GM18861 (cell line): Measurements from ENCODE around the gene GRIK2.
A peak's percentile ranks its signal among the peaks of the same experiment; 100 is the strongest.

Source experiments
- ATAC-seq: cut with Tn5 transposase; IDR thresholded peaks from one replicate; pipeline ENCODE4 v1.9.1; 2021; ENCODE audit not compliant: unreplicated experiment

GRIK2 gene

DNA sequence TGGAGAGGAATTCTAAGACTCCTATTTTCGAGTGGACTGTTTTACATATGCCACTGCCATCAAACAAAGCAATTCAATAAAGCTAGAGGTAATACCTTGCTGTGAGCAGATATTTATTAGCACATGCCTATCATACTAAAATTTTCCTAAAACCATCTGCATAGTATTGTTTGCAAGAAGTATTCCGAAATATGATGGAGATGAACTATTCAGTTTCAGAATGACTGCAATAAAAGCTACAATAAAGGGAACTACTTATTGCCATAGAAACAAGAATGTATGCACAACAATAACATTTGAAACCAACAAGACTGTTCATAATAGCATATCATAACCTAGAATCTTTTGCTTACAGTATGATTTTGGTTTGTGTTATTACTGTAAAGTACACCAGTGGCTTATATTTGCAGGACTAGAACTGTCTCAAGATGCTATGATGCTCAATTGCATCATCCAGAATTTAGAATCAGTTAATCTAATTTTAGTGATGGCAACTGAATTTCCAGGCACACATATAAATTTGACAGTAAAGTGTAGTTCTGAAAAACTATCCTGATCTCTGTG lies 144.3 kb downstream of the GRIK2 start:
- no peak for ATAC-seq

DNA sequence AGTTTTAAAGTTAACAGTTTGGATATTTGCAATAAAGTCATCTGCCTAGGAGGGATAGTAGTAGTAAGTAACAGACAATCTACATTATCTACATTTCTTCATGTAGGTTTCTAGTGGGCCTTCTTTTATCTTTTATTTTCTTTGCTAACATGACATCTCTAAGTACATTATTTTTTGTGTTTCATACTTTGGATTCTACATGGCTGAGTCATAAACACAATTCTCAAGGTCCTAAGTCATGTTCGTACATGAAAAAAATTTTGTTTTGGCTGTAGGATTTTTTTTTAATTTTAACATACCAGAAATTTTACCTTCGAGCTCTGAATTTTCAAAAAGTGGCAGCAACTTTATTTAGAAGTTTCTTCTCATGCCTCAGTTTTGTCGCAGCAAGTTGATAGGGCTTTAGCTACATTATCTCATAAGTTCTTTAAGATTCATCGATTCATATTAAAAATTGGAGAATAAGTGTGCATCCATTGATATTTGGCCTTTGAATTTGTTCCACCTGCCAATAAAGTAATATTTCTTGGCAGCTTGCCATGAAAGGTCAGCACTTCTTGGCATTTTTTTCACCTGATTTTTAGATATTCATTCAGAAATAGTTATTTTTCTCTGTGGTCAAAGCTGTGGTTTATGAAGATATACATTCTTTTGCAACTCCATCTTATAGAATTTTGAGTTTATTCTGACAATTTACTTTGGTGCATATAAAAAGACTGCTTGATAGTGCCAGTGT lies 146.2 kb downstream of the GRIK2 start:
- no peak for ATAC-seq

DNA sequence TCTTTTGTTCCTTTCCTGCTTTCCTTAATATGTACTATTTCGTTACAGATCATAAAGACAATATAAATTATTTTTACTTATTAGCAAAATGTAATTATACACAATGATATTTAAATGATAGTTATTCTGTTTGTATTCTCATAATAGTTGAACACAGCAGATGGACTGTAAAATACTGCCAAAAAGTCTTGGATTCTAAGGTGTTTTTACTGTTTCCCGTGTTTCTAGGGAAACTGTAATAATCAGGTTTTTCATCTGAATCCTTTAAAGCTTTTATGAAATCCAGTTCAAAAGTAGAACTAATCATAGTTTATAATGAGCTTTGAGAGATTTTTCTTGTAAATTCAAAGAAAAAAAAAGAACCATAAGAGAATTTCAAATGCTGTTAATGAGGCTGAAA lies 148.4 kb downstream of the GRIK2 start:
- ATAC-seq = no peak

DNA sequence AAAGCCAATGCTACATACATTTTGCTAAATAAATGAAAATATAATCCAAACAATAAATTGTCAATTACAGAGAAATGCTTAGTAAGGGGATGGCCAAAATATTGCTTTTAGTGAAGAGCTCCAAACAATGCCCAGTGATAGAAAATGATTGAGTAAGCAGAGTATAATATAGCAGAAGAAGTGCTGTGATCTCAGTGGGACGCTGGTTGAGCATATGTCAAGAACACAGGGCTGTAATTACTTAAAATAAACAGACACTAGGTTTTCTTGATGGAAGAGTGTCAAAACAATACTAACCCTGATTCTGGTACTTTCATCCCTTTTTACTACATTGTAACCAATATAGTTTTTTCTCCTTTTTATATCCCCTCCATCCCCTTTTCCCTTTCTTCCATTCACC lies 150.3 kb downstream of the GRIK2 start:
- ATAC-seq = no peak

DNA sequence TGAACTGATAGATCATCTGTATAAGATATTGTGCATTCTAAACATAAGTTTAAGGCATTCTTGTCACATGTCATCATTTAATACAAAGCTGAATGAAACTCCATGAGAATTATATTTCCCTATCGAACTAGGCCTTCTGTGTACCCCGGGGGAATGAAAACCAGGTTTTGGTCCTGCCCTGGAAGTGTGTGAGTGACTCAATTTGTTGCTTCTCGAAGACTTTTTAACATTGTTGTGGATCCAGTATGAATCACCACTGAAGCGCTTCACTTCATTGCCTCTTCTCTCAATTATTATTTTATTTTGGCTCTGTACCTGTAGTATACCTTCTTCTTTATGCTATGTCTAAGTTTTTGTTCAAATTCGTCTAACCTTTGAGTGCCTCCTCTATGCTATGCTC lies 150.8 kb downstream of the GRIK2 start:
- ATAC-seq = no peak

DNA sequence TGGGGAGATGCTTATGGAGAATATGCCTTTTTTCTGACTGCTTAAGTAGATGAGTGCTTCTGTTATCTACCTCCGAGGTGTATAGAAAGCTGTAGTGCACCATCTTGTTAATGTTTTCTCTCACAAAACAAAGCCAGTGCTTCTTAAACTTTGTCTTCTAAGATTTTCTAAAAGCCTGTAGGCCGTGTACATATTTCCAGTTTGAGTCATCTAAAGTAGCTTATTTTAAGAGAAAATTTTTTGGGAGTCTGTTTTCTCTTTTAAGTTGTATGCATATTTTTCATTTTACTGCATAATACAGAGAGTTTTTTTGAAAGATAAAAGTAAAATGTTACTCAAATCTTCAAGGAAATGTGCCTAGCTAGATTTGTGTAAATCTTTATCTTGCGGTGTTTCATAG lies 151.7 kb downstream of the GRIK2 start:
- ATAC-seq = no peak

DNA sequence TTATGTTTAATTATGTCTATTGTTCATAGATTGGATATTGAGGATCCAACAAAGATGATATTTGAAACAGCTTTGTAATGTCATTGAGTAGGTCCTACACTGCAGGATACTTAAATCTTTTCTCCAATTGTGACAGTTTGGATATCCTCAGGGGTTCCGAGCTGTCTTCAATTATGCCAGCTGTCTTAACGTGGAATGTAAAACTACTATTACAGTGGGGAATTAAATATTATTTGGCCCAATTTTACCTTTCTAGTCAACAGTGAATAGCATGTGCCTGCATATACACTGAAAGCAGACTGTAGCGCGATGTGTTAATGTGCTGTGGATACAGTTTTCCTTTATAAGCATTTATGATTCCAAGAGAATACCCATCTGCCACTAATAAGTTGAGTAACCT lies 156.9 kb downstream of the GRIK2 start:
- no peak for ATAC-seq

DNA sequence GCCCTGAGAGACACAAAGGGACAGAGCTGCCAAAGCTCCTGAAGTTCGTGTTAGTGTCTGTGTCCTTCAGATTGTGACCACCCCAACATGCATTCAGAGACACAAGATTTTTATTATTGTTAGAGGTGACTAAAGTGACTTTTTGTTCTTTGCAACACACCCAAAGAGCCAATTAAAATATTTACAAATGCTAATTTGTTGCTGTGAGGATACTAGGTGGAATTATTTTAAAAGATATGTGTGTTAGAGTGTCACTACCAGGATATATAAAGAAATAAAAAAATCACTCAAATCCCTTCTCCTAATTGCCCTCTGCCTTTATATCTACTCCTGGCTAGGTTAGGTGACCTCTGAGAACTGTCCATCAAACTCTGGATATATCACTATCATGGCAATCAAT lies 160.7 kb downstream of the GRIK2 start:
- ATAC-seq = no peak

DNA sequence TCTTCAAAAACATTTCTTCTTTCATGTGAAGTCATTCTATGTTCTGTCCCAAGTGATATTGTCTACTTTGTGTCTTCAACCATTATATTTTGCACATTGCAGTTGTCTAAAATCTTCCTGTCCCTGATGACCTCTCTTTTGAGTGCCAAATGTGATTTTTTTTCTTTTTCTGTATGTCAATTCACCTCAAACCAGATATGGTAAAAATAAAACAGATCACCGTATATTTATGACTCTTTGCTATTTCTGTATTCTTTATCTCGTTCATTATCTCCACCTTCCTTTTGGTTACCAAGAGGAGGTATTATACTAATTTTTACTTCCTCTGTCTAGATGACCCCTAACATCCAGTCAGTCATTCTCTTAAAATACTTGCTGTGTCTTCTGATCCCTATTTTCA lies 165.2 kb downstream of the GRIK2 start:
- no peak for ATAC-seq

DNA sequence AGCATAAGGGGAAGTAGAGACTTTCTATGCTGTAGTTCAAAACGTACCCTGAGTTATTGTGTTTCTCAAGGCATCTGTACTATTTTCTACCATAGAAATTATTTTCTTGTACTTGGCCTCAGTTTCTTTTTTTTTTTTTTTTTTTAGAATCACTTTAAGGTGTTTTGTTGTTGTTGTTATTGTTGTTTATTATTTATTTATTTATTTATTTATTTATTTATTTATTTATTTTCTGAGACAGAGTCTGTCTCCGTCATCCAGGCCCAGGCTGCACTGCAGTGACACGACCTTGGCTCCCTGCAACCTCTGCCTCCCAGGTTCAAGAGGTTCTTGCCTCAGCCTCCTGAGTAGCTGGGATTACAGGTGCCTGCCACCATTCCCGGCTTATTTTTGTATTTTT lies 179.1 kb downstream of the GRIK2 start:
- ATAC-seq = no peak

DNA sequence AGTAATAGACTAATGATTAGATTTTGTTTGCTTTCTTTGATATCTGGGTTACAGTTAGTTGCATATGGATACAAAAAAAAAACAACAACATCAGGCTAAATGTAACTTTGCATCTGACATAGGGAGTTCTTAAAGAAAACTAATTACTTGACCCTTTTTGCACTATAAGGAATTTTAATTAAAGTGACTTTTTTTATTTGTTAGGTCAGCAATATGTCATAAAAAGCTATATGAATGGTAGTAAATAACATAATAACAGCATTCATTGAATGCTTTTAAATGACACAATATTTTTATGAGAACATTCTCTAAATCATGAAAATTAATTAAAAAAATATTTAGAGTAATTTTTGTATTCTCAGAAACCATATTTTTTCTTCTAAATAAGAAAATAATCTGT lies 183.6 kb downstream of the GRIK2 start:
- no peak for ATAC-seq

DNA sequence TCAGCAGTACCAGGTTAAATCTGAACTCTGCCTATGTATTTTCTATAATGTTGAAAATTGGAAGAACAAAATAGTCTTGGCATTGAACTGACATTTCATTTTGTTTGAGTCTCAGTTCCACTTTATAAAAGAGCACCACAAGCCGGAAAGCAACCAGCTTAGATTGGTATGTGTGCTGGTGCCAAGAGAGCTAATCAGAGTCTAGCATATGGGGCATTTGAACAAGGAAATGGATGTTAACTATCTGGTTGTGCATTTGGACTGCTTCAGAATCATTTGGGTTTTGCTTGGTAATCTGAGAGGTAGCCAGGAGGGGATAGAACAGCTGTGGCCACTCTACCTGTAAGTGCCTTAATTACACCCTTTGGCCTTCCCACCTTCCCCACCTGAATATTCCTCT lies 184.8 kb downstream of the GRIK2 start:
- no peak for ATAC-seq

DNA sequence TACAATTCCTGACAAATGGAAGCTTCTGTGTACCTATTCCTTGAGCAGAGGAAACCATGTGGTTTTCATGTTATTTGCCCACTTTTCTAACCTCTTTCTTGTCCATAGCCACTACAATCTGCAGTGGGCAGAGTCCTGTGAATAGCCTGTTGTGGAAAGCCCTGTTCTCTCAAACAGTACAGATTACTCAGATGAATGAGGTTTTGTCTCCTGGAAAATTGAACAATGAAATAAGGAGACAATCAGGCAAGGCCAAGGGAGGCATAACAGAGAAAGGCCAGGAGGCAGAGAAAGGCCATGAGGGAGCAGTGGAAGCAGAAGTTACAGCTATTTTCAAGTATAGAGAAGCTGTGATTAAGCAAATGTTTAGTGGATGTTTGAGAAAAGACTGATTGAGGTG lies 189.3 kb downstream of the GRIK2 start:
- ATAC-seq = no peak

DNA sequence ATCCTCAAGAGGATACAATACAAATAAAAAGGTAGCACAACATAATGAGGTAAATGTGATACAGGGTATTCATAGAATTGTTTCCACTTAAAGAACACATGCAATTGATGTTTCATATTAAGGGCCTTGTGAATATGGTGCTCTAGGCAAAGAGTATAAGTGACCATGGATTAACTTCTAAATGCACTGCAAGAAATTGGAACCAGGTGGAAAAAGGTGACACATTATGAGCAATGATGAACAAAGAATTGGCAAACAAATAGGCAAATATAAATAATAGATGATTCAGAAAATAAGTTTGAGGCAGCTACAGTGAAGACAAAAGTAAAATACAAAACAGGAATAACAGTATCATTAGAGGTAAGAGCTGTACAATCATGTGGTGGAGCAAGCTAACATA lies 192.0 kb downstream of the GRIK2 start:
- no peak for ATAC-seq

DNA sequence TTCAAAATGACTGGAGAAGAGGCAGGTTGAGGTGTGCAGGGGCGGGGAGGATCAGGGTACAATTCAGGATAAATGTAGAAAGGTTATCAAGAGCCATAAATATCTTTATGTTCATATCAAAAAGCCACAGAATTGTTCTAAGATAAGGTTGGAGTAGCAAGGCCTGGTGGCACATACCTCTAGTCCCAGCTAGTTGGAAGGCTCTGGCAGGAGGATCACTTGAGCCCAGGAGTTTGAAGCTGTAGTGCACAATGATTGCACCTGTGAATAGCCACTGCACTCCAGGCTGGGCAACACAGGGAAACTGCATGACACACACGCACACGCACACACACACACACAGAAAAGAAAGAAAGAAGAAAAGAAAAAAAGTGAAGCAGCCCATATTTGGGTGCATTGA lies 194.8 kb downstream of the GRIK2 start:
- no peak for ATAC-seq

DNA sequence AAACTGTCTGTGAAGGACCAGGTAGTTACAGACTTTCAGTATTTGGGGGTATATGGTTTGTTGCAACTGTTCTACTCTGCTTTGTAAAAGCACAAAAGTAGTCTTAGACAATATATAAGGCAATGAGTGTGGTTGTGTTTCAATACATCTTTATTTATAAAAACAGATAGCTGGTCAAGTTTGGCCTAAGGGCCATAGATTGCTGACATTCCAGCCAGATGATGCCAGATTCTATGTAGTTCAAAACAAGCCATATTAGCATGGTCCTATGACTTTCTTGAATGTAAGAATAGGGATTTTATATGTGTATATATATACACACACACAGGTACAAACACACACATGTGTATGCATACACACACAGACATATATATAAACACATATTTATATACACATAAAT lies 201.8 kb downstream of the GRIK2 start:
- ATAC-seq = no peak

DNA sequence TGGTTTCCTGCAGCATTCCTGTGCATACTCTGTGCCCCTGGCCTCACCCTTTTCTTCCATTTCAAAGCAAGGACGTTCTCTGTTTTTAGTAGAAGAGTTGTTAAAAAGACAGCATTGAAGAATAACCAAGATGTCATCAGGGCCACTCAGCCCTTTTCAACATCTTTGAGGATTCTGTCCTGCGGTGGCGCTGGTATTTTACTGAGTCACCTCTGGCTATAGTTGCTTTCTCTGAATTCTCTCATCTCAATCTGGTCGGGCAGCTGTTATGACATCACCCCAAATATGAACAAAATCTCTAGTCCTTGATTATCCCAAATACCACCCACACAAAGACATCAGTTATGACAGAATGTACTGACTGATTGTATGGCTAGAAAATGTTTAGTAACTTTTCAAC lies 204.2 kb downstream of the GRIK2 start:
- ATAC-seq = no peak

DNA sequence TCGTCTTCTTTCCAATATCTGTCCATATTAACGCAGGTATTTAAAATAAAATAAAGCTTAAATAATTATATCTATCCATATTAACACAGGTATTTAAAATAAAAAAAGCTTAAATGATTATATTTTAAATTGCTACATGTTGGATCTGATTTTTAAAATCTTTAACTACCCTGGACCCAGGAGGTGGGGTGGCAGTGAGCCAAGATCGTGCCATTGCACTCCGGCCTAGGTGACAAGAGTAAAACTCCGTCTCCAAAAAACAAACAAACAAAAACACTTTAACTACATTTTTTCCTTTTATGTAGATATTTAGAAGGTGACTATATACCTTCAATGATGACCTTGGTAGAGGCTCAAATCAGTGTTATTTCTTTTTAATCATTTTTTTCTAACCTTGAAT lies 211.9 kb downstream of the GRIK2 start:
- no peak for ATAC-seq

DNA sequence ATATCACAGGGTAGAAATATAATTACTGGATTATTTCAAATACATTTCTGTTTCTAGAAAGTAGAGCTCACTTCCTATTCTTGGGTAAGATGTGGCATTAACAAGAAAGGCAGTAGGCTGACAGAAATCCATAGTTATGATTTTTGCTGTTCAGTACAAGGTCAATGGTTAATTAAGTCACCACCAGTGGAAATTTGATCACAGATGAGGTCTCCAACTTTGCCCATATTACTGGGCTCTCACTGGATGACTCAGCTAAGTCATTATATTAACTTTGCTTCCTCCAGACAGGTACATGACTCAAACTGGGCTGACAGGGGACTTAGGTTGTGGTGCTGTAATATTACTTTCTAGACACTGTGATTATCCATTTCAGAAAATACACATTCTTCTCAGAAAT lies 212.4 kb downstream of the GRIK2 start:
- peak; percentile 84 for ATAC-seq

DNA sequence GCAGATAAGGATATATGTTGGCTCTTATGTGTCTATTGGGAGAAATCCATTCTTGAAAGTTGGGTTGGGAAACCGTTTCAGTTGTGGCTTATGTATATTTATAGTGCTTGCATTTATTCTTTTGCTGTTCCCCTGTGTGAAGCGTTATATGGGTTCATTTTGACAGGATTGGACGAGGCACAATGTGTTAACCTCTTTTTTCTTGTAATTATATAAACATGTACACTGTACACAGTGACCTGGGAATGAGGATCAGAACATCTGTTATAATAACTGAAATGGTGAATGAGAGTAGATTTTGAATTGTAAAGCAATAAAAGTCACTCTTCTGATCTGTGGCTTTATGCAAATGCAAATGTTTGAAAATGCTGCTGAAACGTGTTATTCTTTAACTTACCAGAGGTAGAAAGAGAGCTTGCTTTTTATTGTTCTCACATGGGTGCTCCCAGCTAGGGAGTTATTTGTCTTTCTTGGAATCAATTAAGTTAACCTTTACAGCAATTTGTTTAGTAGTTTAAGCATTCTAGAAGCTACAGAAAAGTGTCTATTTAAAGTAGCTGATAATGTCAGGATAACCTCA lies 213.7 kb downstream of the GRIK2 start:
- ATAC-seq = no peak

DNA sequence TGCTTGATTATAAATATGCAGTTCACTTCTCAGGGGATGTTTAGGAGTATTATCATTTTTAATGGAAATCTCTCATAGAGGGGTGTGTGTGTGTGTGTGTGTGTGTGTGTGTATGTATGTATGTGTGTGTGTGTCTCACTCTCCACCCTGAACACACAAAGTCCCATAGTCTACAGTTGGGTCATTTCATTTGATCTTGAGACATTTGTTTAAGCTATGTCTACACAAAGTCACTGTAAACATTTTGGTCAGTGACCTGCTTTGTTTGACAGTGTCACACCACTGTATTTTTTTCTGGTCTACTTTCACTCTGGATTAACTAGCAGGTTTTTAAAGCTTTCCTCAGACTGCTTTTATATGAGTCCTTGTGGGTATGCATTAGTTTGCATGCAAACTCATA lies 215.2 kb downstream of the GRIK2 start:
- ATAC-seq = no peak

DNA sequence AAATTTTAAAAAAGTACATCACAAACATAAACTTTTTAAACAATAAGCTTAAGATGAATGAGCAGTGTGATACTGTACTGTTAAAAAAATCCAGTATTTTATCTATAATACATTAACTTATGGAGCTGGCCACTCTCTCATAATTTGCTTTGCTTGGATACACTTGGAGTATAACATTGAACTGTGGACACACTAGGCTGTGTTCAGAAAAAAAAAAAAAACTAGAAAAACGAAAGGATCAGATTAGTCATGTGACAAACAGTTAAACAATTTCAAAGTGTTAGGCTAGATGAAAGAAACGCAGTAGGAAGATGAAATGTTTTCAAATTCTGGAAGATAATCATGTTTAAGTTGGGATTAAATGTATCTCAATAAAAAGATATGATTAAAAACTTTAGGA lies 220.0 kb downstream of the GRIK2 start:
- ATAC-seq = no peak

DNA sequence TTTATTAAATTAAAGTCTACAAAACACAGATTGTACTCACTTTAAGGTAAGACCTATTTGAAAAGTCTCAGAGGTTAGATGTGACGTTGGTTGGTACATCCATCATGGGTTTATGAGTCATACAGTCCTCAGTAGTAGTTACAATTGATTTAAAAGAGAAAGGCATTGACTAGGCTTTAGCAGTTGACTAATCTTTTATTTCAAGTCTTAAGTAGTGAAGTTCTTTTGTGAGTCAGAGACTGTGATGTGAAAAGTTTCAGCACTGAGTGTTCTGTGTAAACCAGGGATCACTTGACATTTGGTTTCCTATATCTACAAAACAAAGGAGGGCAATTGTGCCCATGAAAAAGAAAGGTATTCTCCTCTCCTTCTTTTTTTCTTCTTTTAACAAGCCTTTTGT lies 221.3 kb downstream of the GRIK2 start:
- no peak for ATAC-seq
